Vagina (tissue), 2 donors: ENCODE measurements around the gene NEB.
"Not testable (repeated sequence)": the region's sequence is repeated elsewhere in the genome, so short reads cannot be mapped to it uniquely, and the experiment has no call there.

Source experiments
- POLR2A ChIP-seq, 2 donors: fragments of 450-650 bp; IDR thresholded peaks; one replicate each; pipeline ENCODE4 v1.6.1; 2017; ENCODE audit warnings: antibody characterized with exemption in 2 of 2, mild to moderate bottlenecking in 2 of 2, moderate library complexity in 2 of 2
- POLR2AphosphoS5 ChIP-seq, 2 donors: sonication (generic); formaldehyde crosslinking; IDR thresholded peaks; one replicate each; pipeline ENCODE4 v1.9.0; 2017; ENCODE audit warnings: antibody characterized with exemption in 2 of 2, mild to moderate bottlenecking in 2 of 2, low read depth in 1 of 2; ENCODE audit not compliant: insufficient read depth in 1 of 2
- TF ChIP-seq, protein P1 (sequence below), 3 experiments: fragments of 450-650 bp in 2 of 3; fragments of 200-600 bp in 1 of 3; sonication (generic) in 1 of 3; IDR thresholded peaks; one replicate each; pipeline ENCODE4 v1.5.1; 2017 to 2019; ENCODE audit warnings: antibody characterized with exemption in 3 of 3, mild to moderate bottlenecking in 2 of 3, moderate library complexity in 2 of 3

DNA sequence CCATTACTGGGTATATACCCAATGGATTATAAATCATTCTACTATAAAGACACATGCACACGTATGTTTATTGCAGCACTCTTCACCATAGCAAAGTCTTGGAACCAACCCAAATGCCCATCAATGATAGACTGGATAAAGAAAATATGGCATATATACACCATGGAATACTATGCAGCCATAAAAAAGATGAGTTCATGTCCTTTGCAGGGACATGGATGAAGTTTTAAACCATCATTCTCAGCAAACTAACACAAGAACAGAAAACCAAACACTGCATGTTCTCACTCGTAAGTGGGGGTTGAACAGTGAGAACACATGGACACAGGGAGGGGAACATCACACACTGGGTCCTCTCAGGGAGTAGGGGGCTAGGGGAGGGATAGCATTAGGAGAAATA lies 174.8 kb downstream of the NEB start:
- not testable (repeated sequence) for TF ChIP-seq POLR2AphosphoS5 (IDR thresholded peaks at IDR 0.05; ENCODE audit: insufficient read depth in 1 of 2, low read depth in 1 of 2); POLR2A (IDR thresholded peaks at IDR 0.05)
- TF ChIP-seq, protein P1, sequence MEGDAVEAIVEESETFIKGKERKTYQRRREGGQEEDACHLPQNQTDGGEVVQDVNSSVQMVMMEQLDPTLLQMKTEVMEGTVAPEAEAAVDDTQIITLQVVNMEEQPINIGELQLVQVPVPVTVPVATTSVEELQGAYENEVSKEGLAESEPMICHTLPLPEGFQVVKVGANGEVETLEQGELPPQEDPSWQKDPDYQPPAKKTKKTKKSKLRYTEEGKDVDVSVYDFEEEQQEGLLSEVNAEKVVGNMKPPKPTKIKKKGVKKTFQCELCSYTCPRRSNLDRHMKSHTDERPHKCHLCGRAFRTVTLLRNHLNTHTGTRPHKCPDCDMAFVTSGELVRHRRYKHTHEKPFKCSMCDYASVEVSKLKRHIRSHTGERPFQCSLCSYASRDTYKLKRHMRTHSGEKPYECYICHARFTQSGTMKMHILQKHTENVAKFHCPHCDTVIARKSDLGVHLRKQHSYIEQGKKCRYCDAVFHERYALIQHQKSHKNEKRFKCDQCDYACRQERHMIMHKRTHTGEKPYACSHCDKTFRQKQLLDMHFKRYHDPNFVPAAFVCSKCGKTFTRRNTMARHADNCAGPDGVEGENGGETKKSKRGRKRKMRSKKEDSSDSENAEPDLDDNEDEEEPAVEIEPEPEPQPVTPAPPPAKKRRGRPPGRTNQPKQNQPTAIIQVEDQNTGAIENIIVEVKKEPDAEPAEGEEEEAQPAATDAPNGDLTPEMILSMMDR (IDR thresholded peaks at IDR 0.05) = not testable (repeated sequence)
